ENCODE measurements around the gene RIPK4.

Gene RIPK4

DNA sequence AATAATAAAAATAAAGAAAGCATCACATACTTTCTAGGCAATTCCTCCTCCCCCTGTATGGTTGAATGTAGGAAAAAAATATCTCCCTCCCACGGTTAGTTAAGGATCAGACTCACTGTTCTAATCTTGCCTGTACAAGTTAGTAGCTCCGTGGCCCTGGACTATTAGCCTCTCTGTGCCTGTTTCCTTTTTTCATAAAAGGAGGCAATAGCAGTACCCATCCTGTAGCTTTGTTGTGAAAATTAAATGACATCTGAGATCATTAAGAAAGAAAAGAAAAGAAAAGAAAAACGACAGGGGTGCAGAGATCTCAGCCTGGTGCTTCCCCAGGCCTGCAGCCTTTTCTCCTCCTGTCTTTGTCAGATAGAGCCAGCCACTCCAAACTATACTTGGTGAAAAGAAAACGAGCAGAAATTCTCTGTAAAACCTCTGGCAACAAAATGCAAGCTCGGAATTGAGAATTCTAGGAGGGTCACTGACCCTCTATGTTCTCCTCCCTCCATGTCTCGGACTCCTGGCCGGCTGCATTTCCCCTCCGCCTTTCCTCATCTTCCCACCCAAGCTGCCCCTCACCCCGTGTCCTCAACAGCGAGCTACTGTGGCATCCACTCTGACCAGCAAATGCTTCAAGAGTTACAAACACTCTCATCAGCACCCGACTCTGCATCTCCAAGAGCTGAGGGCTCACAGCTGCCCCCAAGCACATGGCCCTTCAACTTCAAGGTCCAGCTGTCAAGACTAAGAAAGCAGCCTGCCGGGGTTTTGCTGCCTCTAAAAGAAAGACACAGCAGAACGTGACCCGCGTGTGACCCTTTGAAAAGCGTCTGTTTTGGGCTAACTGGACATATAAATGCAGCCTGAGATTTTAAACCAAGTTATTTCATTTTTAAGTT is 13.6 kb downstream of the RIPK4 start:
- no peak for DNase-seq (ENCODE audit: low spot score)

DNA sequence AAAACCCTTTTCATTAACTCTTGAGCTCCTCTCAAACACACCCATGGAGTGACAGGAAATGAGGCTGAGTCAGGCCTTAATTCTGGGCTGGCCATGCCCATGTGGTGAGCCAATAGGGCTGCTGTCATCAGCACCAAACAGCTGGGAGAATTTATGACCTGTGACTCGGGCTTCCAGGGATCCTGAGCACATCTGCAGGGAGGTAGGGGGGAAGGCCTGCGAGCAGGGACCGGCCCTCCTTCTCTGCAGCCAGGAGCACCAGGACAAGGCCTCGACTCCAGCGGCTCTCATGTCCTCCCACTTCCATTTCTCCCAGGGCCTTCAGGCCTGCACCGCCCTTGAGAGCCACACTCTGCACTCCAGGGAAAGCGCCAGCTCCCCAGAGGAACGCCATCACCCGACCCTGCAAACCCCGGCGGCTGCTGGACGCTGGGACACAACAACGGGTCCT is 14.6 kb downstream of the RIPK4 start:
- no peak for DNase-seq (ENCODE audit: low spot score)

DNA sequence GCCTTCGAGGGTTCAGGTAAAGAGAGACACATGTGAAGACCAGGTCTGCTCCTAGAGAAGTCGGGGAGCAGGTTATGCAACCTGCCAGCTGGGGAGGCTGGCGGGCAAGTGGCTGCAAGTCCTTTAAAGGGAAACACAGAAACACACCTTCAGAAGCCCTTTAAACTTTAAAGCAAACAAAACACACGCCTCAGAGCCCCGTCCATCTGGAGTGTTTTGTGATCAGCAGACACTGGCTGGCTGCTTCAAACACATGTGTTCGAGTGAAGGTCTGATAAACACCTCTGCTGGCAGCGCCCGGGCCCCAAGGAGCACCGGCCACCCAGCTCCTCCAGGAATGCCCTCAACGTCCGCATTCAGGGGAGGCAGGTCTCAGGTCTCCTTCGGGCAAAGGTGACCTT is 15.2 kb downstream of the RIPK4 start:
- no peak for DNase-seq (ENCODE audit: low spot score)

DNA sequence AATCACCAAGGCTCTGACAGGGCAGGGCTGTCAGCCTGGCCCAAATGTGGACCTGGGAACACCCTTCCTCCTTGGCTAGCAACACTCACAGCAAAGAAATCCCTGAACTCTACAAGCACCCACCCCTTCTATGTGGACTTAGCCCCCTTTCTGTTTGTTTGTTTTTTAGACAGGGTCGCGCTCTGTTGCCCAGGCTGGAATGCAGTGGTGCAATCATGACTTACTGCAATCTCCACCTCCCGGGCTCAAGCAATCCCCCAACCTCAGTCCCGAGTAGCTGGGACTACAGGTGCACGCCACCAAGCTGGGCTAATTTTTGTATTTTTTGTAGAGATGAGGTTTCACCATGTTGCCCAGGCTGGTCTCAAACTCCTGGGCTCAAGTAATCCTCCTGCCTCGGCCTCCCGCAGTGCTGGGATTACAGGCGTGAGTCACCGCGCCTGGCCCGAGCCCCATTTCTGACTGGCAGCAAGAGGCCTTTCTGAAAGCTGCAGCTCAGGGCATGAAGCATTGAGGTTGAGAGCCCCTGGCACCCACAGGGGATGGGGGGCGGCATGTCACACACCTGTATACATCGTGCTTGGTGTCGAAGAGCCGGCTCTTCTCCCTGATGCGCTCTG is 16.2 kb downstream of the RIPK4 start:
- no peak for DNase-seq (ENCODE audit: low spot score)

DNA sequence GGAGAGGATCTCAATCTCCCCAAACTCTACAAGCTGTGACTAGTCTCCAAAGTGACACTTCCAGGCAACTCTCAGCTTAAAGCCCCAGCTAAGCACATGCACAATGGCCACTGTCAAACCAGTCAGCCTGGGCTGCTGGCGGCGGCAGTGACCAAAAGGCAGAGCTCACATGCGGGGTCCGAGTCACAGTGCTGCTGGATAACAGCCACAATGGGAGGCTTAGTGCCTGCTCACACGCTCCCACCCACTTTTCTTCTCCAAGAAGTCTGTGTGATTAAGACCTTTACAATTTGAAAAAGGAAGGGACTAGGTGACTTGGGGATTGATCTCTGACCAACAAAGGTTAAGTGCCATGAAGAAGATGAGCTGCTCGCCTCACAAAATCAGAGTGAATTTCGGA is 16.8 kb downstream of the RIPK4 start:
- DNase-seq (ENCODE audit: low spot score) = no peak

DNA sequence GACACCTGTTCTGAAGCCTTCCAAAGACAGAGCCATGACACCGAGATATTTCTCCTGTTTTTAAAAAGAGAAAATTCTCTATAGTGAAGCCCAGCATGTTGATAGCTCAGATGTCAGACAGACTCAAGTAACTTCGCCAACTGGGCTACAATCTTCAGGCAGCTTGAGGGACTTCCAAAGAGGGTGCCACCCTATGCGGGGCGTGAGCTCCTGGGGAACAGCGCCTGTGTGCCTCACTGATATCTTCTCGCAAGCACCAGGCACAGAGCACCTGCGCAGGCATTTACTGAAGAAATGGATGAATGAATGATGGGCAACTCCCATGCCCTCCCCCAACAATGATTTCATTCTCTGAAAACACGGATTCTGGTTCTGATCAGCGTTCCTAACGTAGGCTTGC is 17.6 kb downstream of the RIPK4 start:
- DNase-seq (ENCODE audit: low spot score) = no peak

DNA sequence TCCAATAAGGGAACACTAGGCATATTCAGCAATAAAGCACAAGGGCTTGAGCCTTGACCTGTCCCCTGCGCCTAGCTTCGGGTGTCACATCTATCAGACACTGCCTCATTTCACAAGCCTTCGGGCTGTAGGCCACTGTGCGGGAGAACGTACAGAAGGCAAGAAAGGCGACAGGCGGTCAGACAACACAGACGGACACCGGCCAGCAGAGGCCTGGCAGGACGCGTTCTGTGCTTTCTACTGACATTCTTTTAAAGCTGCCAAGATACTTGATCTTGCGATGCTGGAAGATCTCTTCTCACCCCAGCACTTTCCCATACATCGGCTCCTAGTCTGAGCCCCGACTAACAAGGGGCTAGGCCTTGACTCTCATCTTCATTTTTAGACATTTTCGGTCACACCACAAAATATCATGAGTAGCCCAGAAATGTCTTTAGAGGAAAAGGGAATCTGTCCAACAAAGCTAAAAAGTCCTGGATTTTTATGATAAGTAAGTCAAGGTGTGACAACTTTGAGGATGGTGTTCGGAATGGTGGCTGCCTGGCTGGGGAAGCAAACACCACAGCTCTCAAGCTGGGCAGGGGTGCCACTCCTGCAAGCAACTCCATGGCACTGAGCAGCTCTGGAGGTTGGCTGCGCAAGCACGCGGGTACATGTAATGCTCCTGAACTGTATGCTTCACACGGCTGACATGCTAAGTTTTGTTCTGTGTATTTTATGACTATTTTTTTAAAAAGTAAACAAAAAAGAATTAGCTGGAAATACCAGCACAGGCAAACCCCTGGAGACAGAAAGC is 18.7 kb downstream of the RIPK4 start:
- DNase-seq (ENCODE audit: low spot score) = no peak

DNA sequence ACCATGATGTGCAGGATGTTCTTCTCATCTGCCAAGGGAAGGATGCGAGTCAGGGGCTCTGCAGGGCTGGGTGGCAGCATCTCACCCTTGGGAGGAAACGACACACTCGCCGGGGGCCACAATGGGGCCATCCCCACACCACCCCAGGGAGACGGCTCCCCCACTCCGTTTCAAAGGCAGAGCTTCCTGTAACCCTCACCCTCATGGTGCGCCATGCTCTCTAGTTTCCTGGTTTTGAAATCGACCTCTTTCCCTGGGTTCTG is 20.2 kb downstream of the RIPK4 start:
- DNase-seq (ENCODE audit: low spot score) = no peak

DNA sequence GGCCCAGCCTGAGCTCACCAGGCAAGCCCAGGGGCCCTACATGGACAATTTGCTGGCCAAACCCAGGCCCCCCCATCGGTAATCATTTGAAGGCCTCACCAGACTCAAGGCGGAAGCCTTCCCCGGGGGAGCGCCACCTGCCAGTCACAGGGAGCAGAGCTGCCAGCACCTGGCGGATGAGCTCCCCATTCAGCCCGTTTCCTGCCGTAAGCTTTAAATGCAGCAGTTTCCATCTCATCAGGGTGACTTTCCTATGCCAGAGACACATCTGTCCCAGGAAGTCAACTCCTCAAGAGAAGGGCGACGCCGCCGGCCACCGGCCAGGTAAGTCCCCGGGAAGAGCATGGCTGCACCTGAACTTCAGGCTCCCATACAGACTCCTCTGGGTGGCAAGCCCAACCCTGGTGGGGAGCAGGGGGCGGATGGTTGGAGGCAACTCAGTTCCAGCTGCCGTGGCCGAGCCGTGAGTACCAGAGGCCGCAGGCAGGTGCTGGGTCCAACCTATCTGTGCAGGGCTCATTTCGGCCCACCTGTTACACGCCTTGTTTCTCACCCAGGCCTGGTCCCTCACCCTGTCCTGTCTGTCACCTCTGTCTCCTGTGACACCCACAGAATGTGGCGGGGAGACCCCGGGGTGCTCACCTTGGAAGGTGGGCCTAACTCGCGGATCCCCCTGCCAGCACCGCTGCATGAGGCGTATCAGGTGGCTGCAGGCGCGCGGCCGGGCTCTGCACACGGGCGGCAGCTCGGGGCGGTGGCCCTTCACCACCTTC is 20.7 kb downstream of the RIPK4 start:
- no peak for DNase-seq (ENCODE audit: low spot score)

DNA sequence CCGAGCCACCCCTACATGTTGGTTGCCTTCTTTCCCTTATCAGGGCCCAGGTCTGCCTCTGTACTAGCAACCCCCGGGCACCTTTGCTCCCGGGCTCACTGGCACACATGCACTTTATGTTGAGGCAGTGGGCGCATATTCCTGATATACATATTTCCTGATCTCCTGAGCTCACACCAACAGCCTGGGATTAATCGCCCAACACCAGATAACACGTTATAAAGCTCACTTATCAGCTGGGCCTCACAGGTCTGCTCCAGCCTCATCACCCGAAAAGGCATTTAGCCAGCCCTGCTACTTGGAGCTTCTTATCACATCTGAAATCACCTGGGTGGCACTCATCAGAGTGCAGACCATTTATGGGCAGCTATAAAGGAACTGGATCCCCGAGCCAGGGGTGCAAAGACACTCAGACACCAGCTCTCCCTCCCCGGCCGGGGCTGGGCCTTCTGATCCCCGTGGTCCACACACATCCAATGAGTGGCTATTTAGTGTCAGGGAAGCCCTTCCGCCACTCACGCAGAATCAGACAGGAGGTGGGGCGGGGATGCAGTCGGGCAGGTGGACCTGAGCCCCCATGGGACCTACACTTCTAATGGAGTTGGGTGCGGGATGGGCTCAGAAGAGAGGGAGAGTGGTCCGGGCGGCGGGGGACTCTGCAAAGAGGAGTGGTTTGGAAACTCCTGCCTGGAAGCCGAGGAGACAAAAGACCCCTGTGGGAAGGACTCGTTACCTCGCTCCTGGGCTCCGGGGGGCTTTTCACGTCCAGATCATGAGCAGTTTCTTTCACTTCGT is 21.6 kb downstream of the RIPK4 start:
- DNase-seq (ENCODE audit: low spot score) = no peak

DNA sequence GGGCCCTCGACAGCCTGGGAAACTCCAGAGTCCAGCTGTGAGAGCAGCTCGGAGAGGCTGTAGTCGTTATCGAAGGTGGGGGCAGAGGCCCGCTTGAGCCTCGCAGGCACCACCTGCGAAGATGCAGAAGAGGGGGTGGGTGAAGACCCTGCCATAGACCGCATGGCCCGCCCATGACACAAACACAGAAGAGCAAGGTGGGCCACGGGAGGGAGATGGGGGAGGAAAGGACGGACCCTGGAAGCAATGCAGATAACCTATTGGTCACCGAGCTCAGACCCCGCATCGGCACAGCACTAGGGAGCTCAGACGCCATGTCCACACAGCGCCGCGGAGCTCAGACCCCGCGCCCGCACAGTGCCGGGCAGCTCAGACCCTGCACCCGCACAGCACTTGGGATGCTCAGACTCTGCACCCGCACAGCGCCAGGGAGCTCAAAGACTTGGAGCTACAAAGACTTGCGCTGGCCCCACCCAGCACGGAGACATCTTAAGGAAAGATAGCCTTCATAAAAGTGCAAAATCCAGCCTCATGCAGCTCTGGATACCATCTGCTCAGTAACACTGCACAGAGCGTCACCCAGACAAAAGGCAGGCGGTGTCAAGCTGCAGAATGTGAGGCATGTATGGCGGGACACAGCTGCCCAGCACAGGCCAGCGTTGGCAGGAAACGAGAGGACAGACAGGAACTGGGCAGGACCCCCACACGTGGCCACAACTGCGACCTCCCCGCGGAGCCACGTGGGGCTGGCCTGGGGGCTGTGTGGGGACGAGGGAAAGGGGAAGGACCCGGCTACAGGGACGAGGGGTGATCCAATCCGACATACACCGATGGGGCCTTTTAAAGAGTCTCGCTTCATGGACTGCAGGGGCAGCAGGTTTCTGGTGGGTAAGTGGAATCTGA is 22.6 kb downstream of the RIPK4 start:
- no peak for DNase-seq (ENCODE audit: low spot score)

DNA sequence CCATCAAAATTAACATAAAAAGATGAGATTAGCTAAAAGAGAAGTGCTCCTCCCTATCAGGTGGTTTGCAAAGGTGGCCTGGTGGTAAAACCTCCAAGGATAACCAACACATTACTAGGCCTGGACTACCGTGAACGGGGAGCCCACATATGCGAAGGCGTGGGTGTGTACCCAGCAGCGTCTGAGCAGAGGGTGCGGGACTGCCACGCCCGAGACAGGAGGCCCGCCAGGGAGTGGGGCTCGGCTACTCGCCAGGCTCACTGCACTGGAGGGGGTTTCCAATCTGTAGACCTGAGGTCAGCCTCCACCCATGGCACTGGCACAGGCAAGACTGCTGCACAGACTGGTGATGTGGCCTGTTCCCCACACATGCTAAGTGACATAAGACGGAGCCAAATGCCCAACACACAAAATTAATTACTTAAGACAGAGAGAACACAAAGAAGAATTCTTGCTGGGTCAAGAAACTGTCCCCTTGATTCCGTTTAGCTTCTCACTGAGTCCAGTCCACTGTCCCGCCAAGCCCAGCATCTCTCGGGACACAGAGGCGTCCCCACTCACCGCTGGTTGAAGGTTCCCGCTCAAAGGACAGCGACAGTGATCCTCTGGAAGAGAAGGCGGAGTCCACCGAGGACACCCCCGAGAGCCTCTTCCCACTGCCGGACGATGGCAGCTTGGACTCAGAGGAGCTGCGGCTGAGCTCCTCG is 23.4 kb downstream of the RIPK4 start:
- no peak for DNase-seq (ENCODE audit: low spot score)

DNA sequence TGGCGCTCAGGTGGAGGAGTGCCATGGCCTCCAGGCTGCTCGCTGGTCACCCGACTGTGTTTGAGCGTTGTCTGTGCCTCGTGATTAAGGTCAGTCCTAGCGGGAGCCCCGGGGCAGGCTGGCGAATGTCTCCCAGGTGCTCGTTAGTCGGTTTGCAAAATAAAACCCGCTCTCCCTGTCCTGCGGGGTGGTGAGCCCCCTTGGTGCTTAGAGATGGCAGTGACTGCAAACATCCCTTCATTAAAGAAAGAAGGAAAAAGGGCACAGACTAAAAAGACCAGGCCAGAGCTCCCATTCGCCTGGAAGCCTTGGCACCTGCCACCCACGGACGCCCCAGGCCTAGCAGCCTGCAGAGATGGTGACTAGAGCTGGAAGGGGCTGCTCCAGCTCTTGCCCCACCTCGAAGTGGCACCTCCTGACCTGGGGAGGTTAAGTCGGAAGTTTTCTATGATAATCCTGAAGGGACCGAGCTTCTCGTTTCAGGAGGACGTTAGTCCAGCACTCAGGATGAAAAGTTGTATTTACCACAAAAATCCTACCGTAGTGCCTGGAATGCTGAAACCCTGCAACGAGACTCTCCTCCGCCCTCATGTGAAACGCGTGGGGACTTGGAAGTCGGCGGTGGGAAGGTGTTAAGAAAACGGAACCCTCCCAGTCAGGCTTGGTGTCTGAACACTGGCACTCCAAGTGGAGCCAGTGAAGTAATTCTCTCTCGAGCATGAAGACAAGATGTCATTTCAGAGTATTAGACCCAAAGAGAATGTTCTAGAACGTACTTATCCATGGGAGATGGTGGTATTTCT is 24.6 kb downstream of the RIPK4 start:
- DNase-seq (ENCODE audit: low spot score) = no peak

DNA sequence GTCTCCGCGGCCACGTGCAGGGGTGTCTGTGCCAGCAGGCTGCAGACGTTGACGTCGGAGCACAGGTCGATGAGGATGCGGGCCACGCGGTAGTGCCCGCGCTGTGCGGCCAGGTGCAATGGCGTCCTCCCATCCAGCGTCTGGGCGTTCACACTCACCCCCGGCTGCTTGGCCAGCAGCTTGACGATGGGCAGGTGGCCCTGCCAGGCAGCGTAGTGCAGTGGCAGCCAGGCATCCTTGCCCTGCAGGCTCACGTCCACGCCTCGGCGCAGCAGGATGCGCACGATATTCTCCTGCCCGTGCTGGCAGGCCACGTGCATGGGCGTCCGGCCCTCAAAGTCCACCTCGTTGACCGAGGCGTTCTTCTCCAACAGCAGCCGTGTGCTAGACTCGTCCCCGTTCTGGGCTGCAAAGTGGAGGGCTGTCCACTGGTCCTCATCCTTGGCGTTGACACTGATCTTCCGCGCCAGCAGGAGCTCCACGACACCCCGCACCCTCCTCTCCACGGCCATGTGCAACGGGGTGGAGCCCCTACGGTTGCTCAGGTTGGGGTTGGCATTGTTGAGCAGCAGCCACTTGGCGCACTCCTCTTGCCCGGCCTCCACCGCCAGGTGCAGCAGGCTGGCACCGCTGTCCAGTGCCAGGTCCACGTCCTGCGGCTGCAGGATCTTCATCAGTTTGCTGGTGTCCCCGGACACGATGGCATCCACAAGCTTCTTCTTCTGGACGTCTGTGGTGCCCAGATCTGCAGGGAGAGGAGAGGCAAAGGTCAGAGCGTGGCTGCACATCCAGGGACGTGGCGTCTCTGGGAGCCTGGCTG is 25.4 kb downstream of the RIPK4 start:
- DNase-seq (ENCODE audit: low spot score) = no peak

DNA sequence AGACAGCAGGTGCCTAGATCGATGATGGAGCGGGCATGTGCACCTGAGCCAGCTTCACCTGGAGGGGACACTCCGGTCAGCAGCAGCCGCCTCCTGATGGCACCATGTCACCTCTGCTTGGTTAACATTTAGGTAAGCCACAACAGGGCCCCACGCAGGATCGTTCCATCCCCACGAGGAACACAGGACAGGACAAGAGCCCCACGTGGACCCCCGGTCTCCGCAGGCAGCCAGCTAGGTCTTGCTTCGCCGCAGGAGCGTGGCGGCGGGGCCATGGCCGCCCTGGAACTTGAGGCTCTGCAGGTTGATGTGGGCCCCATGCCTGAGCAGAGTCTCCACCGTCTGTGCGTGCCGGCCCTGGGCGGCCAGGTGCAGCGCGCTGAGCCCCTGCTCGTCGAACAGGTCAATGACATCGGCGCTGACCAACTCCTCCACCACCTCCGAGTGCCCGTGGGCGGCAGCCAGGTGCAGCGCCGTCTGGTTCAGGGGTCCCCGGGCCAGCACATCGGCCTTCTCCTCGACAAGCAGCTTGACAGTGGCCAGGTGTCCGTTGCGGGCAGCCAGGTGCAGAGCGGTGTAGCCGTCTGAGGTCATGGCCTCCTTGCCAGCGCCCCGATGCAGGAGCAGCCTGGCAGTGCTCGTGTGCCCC is 26.1 kb downstream of the RIPK4 start:
- no peak for DNase-seq (ENCODE audit: low spot score)

DNA sequence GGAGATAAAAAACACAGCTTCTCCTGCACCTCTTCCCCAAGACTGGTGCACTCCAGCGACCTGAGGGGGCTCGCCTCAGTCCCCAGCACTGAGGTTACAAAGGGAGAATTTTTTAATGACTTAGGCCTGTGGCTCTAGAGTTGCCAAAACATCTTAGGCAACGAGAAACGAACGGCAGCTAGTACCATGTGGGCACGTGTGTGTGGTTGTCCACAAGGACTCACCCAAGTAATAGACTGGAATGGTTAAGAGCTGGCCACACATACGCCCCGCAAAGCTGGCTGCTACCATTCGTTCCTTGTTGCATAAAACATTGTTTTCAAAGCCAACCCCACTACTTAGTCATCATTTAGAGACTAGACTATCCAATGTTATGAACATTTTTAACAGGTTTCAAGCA is 26.9 kb downstream of the RIPK4 start:
- no peak for DNase-seq (ENCODE audit: low spot score)

DNA sequence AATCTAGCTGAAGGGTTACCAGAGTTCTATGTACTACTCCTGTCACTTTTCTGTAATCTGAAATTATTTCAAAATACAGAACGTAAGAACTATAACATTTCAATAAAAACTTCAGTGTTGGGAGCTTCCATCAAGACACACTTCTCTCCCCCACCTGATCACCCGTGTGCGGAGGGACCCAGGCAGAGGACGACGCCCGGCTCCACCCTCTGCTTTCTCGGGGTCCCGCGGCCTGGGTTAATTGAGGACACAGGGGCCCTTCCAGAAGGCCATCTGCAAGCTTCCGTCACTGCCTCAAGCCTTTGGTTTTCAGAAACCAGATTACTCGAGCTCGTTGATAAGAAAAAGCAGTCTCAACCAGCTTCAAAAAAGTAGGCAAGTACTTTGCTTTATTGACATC is 27.8 kb downstream of the RIPK4 start:
- DNase-seq (ENCODE audit: low spot score) = no peak
